Activated naive CD4-positive, alpha-beta T cell treated with anti-CD3 and anti-CD28 coated beads, Interleukin-2, amount 50 U/mL, for 24 hours (primary cell): ENCODE data around the gene FBRSL1.

ENCODE experiments used
- H3K27ac Mint-ChIP-seq: one replicate; pipeline ENCODE4 v1.8.0; 2021; ENCODE audit warnings: mild to moderate bottlenecking, mixed read lengths
- H3K27me3 Mint-ChIP-seq: one replicate; pipeline ENCODE4 v1.8.0; 2021; ENCODE audit warnings: mixed read lengths
- H3K36me3 Mint-ChIP-seq: one replicate; pipeline ENCODE4 v1.8.0; 2021; ENCODE audit warnings: mixed read lengths
- H3K4me1 Mint-ChIP-seq: one replicate; pipeline ENCODE4 v1.8.0; 2021; ENCODE audit warnings: mixed read lengths
- H3K4me3 Mint-ChIP-seq: one replicate; pipeline ENCODE4 v1.8.0; 2021; ENCODE audit warnings: mild to moderate bottlenecking, mixed read lengths
- H3K9me3 Mint-ChIP-seq: one replicate; pipeline ENCODE4 v1.8.0; 2021; ENCODE audit warnings: mixed read lengths

FBRSL1 gene

GRCh38 chr12:132537049-132537448 lies 47.1 kb downstream of the FBRSL1 start:
- Mint-ChIP-seq H3K27me3 (no peaks in the 10 kb centered on the region), H3K9me3 (peaks cover 5% of the 10 kb centered on the region), H3K36me3 (peaks cover 2% of the 10 kb centered on the region), H3K27ac (no peak overlapping the region), H3K4me1 (no peaks in the 10 kb centered on the region), H3K4me3 (no peak overlapping the region)

- Mint-ChIP-seq H3K27me3 (no peaks in the 10 kb centered on the region), H3K27ac (no peak overlapping the region), H3K36me3 (peaks cover 2% of the 10 kb centered on the region), H3K4me3 (no peak overlapping the region), H3K9me3 (peaks cover 5% of the 10 kb centered on the region), H3K4me1 (no peaks in the 10 kb centered on the region)
These were observed 48.1 kb downstream of the FBRSL1 start for GRCh38 chr12:132537836-132538662.

GRCh38 chr12:132538663-132538990 lies 48.7 kb downstream of the FBRSL1 start:
- H3K9me3 Mint-ChIP-seq: peaks cover 5% of the 10 kb centered on the region
- no peaks in the 10 kb centered on the region for H3K36me3 Mint-ChIP-seq
- H3K27ac Mint-ChIP-seq: no peak overlapping the region

GRCh38 chr12:132539016-132539773 lies 49.2 kb downstream of the FBRSL1 start:
- Mint-ChIP-seq H3K9me3 (peaks cover 5% of the 10 kb centered on the region), H3K27ac (no peak overlapping the region), H3K27me3 (no peaks in the 10 kb centered on the region), H3K4me3 (no peak overlapping the region), H3K4me1 (peaks cover under 1% of the 10 kb centered on the region), H3K36me3 (no peaks in the 10 kb centered on the region)

More at GRCh38 chr12:132538663-132538990, 48.7 kb downstream of the FBRSL1 start:
- Mint-ChIP-seq H3K4me1 (no peaks in the 10 kb centered on the region), H3K27me3 (no peaks in the 10 kb centered on the region), H3K4me3 (no peak overlapping the region)

GRCh38 chr12:132540436-132540835 lies 50.5 kb downstream of the FBRSL1 start:
- H3K4me3 Mint-ChIP-seq: no peak overlapping the region
- peaks cover 6% of the 10 kb centered on the region for H3K4me1 Mint-ChIP-seq
- no peak overlapping the region for H3K27ac Mint-ChIP-seq
- peaks cover 2% of the 10 kb centered on the region for H3K36me3 Mint-ChIP-seq
- peaks cover 5% of the 10 kb centered on the region for H3K9me3 Mint-ChIP-seq
- H3K27me3 Mint-ChIP-seq: no peaks in the 10 kb centered on the region

GRCh38 chr12:132541200-132541599 lies 51.2 kb downstream of the FBRSL1 start:
- Mint-ChIP-seq H3K27me3 (no peaks in the 10 kb centered on the region), H3K9me3 (no peaks in the 10 kb centered on the region), H3K4me1 (peaks cover 6% of the 10 kb centered on the region), H3K36me3 (peaks cover 2% of the 10 kb centered on the region), H3K4me3 (no peak overlapping the region), H3K27ac (no peak overlapping the region)

GRCh38 chr12:132541996-132542395 lies 52.0 kb downstream of the FBRSL1 start:
- no peaks in the 10 kb centered on the region for H3K27me3 Mint-ChIP-seq
- no peaks in the 10 kb centered on the region for H3K9me3 Mint-ChIP-seq
- H3K27ac Mint-ChIP-seq: no peak overlapping the region
- peaks cover 2% of the 10 kb centered on the region for H3K36me3 Mint-ChIP-seq
- peaks cover 6% of the 10 kb centered on the region for H3K4me1 Mint-ChIP-seq
- H3K4me3 Mint-ChIP-seq: no peak overlapping the region

GRCh38 chr12:132542661-132543060 lies 52.7 kb downstream of the FBRSL1 start:
- Mint-ChIP-seq H3K36me3 (peaks cover 2% of the 10 kb centered on the region), H3K27ac (no peak overlapping the region), H3K4me1 (peaks cover 6% of the 10 kb centered on the region), H3K9me3 (no peaks in the 10 kb centered on the region), H3K27me3 (no peaks in the 10 kb centered on the region), H3K4me3 (no peak overlapping the region)

- Mint-ChIP-seq H3K27me3 (no peaks in the 10 kb centered on the region), H3K4me1 (peaks cover 6% of the 10 kb centered on the region), H3K4me3 (no peak overlapping the region), H3K36me3 (peaks cover 2% of the 10 kb centered on the region), H3K9me3 (no peaks in the 10 kb centered on the region), H3K27ac (no peak overlapping the region)
These were observed 53.5 kb downstream of the FBRSL1 start for GRCh38 chr12:132543298-132544079.

- peaks cover 2% of the 10 kb centered on the region for H3K36me3 Mint-ChIP-seq
- no peaks in the 10 kb centered on the region for H3K9me3 Mint-ChIP-seq
- no peak overlapping the region for H3K27ac Mint-ChIP-seq
- H3K27me3 Mint-ChIP-seq: no peaks in the 10 kb centered on the region
- no peak overlapping the region for H3K4me3 Mint-ChIP-seq
- peaks cover 6% of the 10 kb centered on the region for H3K4me1 Mint-ChIP-seq
These were observed 54.1 kb downstream of the FBRSL1 start for GRCh38 chr12:132544080-132544397.

GRCh38 chr12:132544498-132544897 lies 54.5 kb downstream of the FBRSL1 start:
- Mint-ChIP-seq H3K36me3 (peaks cover 2% of the 10 kb centered on the region), H3K4me3 (no peak overlapping the region), H3K27me3 (no peaks in the 10 kb centered on the region), H3K4me1 (peaks cover 6% of the 10 kb centered on the region), H3K27ac (no peak overlapping the region), H3K9me3 (no peaks in the 10 kb centered on the region)

GRCh38 chr12:132545164-132545953 lies 55.4 kb downstream of the FBRSL1 start:
- Mint-ChIP-seq H3K27ac (no peak overlapping the region), H3K9me3 (no peaks in the 10 kb centered on the region), H3K36me3 (peaks cover 2% of the 10 kb centered on the region), H3K4me3 (no peak overlapping the region), H3K27me3 (no peaks in the 10 kb centered on the region), H3K4me1 (peaks cover 6% of the 10 kb centered on the region)

GRCh38 chr12:132545955-132546354 lies 56.0 kb downstream of the FBRSL1 start:
- Mint-ChIP-seq H3K27ac (no peak overlapping the region), H3K4me1 (peaks cover 6% of the 10 kb centered on the region), H3K27me3 (no peaks in the 10 kb centered on the region), H3K4me3 (no peak overlapping the region), H3K36me3 (peaks cover 2% of the 10 kb centered on the region), H3K9me3 (no peaks in the 10 kb centered on the region)

- Mint-ChIP-seq H3K4me1 (peaks cover 6% of the 10 kb centered on the region), H3K27ac (no peak overlapping the region), H3K27me3 (no peaks in the 10 kb centered on the region), H3K36me3 (peaks cover 2% of the 10 kb centered on the region), H3K9me3 (no peaks in the 10 kb centered on the region), H3K4me3 (no peak overlapping the region)
These were observed 56.7 kb downstream of the FBRSL1 start for GRCh38 chr12:132546647-132547046.

- Mint-ChIP-seq H3K9me3 (no peaks in the 10 kb centered on the region), H3K36me3 (peaks cover 2% of the 10 kb centered on the region), H3K4me3 (no peak overlapping the region), H3K27me3 (no peaks in the 10 kb centered on the region), H3K4me1 (peaks cover 6% of the 10 kb centered on the region), H3K27ac (no peak overlapping the region)
These were observed 57.3 kb downstream of the FBRSL1 start for GRCh38 chr12:132547205-132547740.
